ENCODE results near the gene ARID4A. TPM values are rescaled to one million over a fixed set of nuclear protein-coding genes. Genes with fewer than 3 reads are reported as not detected.
A peak's percentile ranks its signal among the peaks of the same experiment; 100 is the strongest.

The ARID4A gene
- total RNA-seq, 4 donors from 2014 or later = 8.2 to 37.5 (median 21.0) TPM

- intact Hi-C loops (cut with DNase I; ENCODE audit: low total_unique reads) = no loop called here
- Histone ChIP-seq H3K36me3 (no peaks in the 10 kb centered on the region), H3K27me3 (no peaks in the 10 kb centered on the region), H3K4me3 (no peak overlapping the region), H3K4me1 (peaks cover 6 to 12% of the 10 kb centered on the region in 2 donors), H3K9me3 (no peaks in the 10 kb centered on the region), H3K27ac (no peak overlapping the region)
- no peak for DNase-seq
- no peak for TF ChIP-seq CTCF (IDR thresholded peaks at IDR 0.05)
- TF ChIP-seq POLR2A (IDR thresholded peaks at IDR 0.05) = no peak
Measured at GRCh38 chr14:58285132-58285531, 13.2 kb upstream of the ARID4A start.

DNA sequence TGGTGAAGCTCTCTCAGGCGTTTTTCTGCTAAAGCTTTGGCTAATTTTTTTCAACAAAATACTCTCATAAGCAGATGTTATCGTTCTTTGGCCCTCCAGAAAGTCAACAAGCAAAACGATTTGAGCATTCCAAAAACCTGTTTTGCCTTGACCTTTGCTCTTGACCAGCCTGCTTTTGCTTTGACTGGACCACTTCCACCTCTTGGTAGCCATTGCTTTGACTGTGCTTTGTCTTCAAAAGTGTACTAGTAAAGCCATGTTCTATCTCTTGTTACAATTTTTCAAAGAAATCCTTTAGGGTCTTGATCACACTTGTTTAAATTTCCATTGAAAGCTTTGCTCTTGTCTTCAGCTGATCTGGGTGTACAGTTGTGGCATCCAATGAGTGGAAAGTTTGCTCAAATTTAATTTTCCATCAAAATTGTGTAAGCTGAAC lies 10.7 kb upstream of the ARID4A start:
- intact Hi-C loops (cut with DNase I; ENCODE audit: low total_unique reads) = no loop called here
- Histone ChIP-seq H3K36me3 (no peaks in the 10 kb centered on the region), H3K27ac (no peak overlapping the region), H3K4me3 (no peak overlapping the region), H3K9me3 (no peaks in the 10 kb centered on the region), H3K27me3 (no peaks in the 10 kb centered on the region), H3K4me1 (peaks cover 0 to 6% of the 10 kb centered on the region in 2 donors)
- no peak for DNase-seq
- TF ChIP-seq POLR2A (IDR thresholded peaks at IDR 0.05) (no peak), CTCF (IDR thresholded peaks at IDR 0.05) (no peak)

DNA sequence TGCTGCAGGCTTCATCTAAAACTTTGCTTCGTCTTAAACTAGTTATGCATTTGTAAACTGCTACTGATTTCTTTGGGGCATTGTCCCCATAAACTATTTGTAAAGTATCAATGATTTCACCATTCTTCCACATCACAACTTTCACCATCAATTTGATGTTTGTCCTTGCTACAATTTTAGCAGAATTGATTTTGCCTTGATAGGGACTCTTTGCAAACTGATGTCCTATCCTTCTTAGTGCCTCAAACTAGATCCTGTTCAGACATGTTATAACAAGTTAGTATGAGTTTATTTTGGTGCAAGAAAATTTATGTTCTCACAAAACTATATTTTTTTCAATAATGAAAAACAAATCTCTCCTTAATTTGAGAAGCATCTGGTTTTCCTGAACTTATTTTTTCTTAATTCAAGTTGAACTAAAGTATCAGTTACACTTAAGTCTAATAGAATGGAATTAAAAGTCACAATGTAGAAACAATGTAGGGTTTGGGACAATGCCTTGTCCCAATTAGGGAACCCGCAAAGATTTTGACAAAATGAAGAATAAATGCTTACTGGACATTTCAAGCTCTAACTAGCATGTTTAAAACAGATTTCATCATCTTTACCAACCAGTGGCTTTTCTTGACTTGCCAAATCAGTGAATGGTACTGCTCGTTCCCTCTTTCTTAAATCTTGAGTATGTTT lies 10.1 kb upstream of the ARID4A start:
- intact Hi-C loops (cut with DNase I; ENCODE audit: low total_unique reads) = no loop called here
- Histone ChIP-seq H3K9me3 (no peaks in the 10 kb centered on the region), H3K27ac (peak overlapping the region in 1 of 2 donors; percentile 17), H3K4me3 (no peak overlapping the region), H3K27me3 (no peaks in the 10 kb centered on the region), H3K36me3 (no peaks in the 10 kb centered on the region), H3K4me1 (no peaks in the 10 kb centered on the region)
- TF ChIP-seq CTCF (IDR thresholded peaks at IDR 0.05) (no peak), POLR2A (IDR thresholded peaks at IDR 0.05) (no peak)
- no peak for DNase-seq

DNA sequence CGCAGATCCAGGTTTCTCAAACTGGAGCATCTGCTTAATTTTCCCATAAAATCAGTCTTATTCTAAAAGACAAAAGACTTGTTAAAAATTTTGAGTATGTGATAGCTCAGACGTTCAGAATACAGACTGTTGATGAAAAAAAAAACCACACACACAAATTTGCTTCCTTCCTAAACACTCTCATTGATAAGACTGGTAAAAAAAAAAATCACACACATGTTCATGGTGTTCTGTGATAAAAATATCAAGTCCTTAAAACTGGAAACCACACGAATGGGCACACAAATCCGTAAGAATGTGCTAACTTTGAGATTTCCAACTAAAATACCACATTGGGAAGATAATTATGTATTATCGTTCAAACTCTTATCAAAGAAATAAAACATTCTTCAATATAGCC lies 6.7 kb upstream of the ARID4A start:
- no peak for DNase-seq
- H3K9me3 ChIP-seq = no peaks in the 10 kb centered on the region
- H3K27me3 ChIP-seq = no peaks in the 10 kb centered on the region
- no peak for TF ChIP-seq CTCF (IDR thresholded peaks at IDR 0.05)
- no peak for TF ChIP-seq POLR2A (IDR thresholded peaks at IDR 0.05)
- no peaks in the 10 kb centered on the region for H3K4me1 ChIP-seq
- intact Hi-C loops (cut with DNase I; ENCODE audit: low total_unique reads) = loop anchor here (10.0 kb wide), 1 partner anchor 47 kb away; the partner anchor contains the start of gene PSMA3
- H3K4me3 ChIP-seq = no peak overlapping the region
- no peak overlapping the region for H3K27ac ChIP-seq
- H3K36me3 ChIP-seq = no peaks in the 10 kb centered on the region

GRCh38 chr14:58292187-58292586 lies 6.2 kb upstream of the ARID4A start:
- Histone ChIP-seq H3K4me1 (no peaks in the 10 kb centered on the region), H3K9me3 (no peaks in the 10 kb centered on the region), H3K4me3 (no peak overlapping the region), H3K27me3 (no peaks in the 10 kb centered on the region), H3K36me3 (no peaks in the 10 kb centered on the region), H3K27ac (no peak overlapping the region)
- TF ChIP-seq POLR2A (IDR thresholded peaks at IDR 0.05) (no peak), CTCF (IDR thresholded peaks at IDR 0.05) (no peak)
- DNase-seq = no peak
- intact Hi-C loops (cut with DNase I; ENCODE audit: low total_unique reads) = loop anchor here (10.0 kb wide), 1 partner anchor 47 kb away; the partner anchor contains the start of gene PSMA3
